DMS153 treated with DMSO at 0.1 percent for 48 hours (cell line): Measurements from ENCODE around the gene POLH.
"Not testable (repeated sequence)": the region's sequence is repeated elsewhere in the genome, so short reads cannot be mapped to it uniquely, and the experiment has no call there.

Experiments used
- DNase-seq: peaks from one replicate; lab custom pipeline; 2025; ENCODE audit not compliant: unreplicated experiment; lab: John Stamatoyannopoulos, UW

Gene POLH

GRCh38 chr6:43629505-43630300 is 53.7 kb downstream of the POLH start:
- peak; percentile 94 for DNase-seq

- DNase-seq, result no peak
Measured at GRCh38 chr6:43630980-43631619, 55.1 kb downstream of the POLH start.

GRCh38 chr6:43633002-43633401 is 57.0 kb downstream of the POLH start:
- not testable (repeated sequence) for DNase-seq

GRCh38 chr6:43634702-43635303 is 58.8 kb downstream of the POLH start:
- DNase-seq, result no peak

- DNase-seq, result peak; percentile 59
Measured at GRCh38 chr6:43635387-43636307, 59.7 kb downstream of the POLH start, which contains the start of gene MAD2L1BP. Gene MAD2L1BP, plus strand, starts transcription at chr6:43635840. Its CDS starts 36 bp downstream, at chr6:43635876.

- no peak for DNase-seq
Measured at GRCh38 chr6:43636308-43636659, 60.3 kb downstream of the POLH start.

- no peak for DNase-seq
Measured at GRCh38 chr6:43639984-43640800, 64.2 kb downstream of the POLH start.

GRCh38 chr6:43644940-43645612 is 69.1 kb downstream of the POLH start, which contains the start of gene RSPH9:
Gene RSPH9, plus strand, starts transcription at chr6:43645036. Its CDS starts 63 bp downstream, at chr6:43645099.
- DNase-seq, result peak; percentile 10

- DNase-seq, result no peak
Measured at GRCh38 chr6:43645613-43645964, 69.6 kb downstream of the POLH start.

- no peak for DNase-seq
Measured at GRCh38 chr6:43647613-43648012, 71.6 kb downstream of the POLH start.

- DNase-seq, result no peak
Measured at GRCh38 chr6:43648248-43648647, 72.3 kb downstream of the POLH start.

- not testable (repeated sequence) for DNase-seq
Measured at GRCh38 chr6:43652822-43653221, 76.8 kb downstream of the POLH start.

GRCh38 chr6:43657221-43657802 is 81.3 kb downstream of the POLH start:
- DNase-seq, result no peak

- no peak for DNase-seq
Measured at GRCh38 chr6:43658161-43658560, 82.2 kb downstream of the POLH start.

GRCh38 chr6:43662948-43663347 is 87.0 kb downstream of the POLH start:
- not testable (repeated sequence) for DNase-seq
